GM18951 (cell line): Measurements from ENCODE around the gene CNNM2.
"Not testable (repeated sequence)": the region's sequence is repeated elsewhere in the genome, so short reads cannot be mapped to it uniquely, and the experiment has no call there.

Experiments used
- POLR2A ChIP-seq: IDR thresholded peaks from 4 replicates; pipeline ENCODE4 v1.6.1; 2011; ENCODE audit warnings: mild to moderate bottlenecking; ENCODE audit not compliant: insufficient read length, insufficient read depth; ENCODE audit errors: extremely low read depth
- in situ Hi-C: fragments of 300-500 bp; cut with MboI; formaldehyde crosslinking; loops from one replicate; pipeline ENCODE4 v1.12.0; 2022; ENCODE audit warnings: low sequenced_read_pairs, mixed read lengths, inconsistent platforms; ENCODE audit not compliant: unreplicated experiment

Gene CNNM2

GRCh38 chr10:103111918-103112877 is 194.1 kb downstream of the CNNM2 start:
- TF ChIP-seq POLR2A: no peak
- in situ Hi-C loops: no loop called here

- TF ChIP-seq POLR2A: no peak
- in situ Hi-C loops: no loop called here
Measured at GRCh38 chr10:103114876-103115275, 196.8 kb downstream of the CNNM2 start.

DNA sequence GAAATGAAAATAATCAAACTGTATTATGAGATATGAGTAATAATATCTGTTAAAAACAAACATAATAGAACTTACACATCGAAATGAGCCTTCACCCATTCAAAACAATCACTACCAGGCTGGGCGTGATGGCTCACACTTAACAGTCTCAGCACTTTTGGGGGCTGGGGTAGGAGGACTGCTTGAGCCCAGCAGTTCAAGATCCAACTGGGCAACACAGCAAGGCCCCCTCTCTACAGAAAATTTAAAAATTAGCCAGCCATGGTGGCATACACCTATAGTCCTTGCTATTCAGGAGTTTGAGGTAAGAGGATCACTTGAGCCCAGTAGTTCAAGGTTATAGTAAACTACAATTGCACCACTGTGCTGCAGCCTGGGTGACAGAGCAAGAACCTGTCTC is 199.2 kb downstream of the CNNM2 start:
- no peak for TF ChIP-seq POLR2A
- in situ Hi-C loops: no loop called here

DNA sequence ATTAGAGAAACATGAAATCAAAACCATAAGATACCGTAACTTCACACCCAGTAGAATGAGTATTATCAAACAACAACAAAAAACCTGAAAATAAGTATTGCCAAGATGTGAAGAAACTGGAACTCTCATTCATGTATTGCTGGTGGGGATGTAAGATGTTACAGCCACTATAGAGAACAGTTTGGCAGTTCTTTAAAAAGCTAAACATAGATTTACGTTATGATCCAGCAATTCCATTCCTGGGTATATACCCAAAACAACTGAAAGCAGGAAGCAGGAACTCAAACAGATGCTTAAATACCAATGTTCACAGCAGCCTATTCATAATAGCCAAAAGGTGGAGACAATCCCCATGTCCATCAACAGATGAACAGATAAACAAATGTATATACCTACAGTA is 202.5 kb downstream of the CNNM2 start:
- in situ Hi-C loops: no loop called here
- no peak for TF ChIP-seq POLR2A

- in situ Hi-C loops: no loop called here
- no peak for TF ChIP-seq POLR2A
Measured at GRCh38 chr10:103120977-103121735, 203.1 kb downstream of the CNNM2 start.

DNA sequence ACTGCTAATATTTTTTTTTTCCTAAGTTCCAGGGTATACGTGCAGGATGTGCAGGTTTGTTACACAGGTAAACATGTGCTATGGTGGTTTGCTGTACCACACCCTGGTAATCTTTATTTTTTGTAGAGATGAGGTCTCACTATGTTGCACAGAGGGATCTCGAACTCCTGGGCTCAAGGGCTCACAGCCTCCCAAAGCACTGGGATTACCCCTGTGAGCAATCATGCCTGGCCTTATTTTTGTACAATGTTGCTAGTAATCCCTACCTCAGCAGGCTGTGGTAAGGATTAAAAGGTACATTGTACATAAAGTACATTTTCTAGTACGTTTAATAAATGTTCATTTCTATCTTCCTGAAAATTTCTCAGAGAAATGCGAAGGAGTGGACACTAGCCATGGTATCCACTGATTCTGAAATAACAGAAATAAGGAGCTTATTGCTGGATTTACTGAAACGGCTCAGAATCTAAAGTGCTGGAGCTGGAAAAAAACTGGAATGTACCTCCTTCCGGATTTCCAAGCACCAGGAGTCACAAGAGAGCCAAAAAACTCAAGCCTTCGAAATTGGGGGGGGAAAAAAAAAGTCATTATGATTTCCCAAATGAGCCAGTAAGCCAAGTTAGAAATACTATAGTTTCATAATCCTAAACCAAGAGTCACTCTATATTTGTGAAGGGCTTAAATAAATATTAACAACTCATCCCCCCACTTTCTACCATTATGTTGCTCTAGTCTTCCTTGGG is 205.4 kb downstream of the CNNM2 start:
- TF ChIP-seq POLR2A: no peak
- in situ Hi-C loops: no loop called here

DNA sequence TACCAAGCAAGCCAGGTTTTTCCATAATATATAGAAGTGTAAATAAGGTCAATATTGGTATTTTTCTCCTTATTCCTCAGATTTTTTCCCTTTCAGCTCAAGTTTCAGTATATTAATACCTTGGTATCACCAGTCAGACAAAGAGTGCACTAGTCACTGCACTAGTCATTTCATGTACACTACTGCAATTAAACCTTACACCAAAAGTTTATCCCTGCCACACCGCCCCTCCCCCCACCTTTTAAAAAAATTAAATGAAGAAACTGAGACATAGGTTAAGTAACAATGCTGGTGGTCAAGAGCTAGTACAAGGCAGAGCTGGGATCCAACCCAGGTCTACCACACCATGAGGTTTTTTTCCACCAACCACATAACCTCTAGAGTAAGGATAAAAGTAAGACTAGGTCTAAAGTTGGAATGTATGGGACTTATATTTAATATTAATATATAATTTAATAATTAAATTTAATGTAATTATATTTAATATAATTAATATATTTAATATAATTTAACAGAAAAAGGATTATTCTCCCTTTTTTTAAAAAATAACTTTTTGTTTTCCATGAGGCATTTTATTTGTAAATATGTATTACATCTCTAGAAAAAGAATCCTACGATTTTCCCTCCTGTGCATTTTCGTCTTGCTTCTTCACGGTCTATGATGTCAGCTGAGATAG is 206.5 kb downstream of the CNNM2 start:
- in situ Hi-C loops: no loop called here
- TF ChIP-seq POLR2A: no peak

- TF ChIP-seq POLR2A: no peak
- in situ Hi-C loops: no loop called here
Measured at GRCh38 chr10:103125323-103126267, 207.5 kb downstream of the CNNM2 start.

DNA sequence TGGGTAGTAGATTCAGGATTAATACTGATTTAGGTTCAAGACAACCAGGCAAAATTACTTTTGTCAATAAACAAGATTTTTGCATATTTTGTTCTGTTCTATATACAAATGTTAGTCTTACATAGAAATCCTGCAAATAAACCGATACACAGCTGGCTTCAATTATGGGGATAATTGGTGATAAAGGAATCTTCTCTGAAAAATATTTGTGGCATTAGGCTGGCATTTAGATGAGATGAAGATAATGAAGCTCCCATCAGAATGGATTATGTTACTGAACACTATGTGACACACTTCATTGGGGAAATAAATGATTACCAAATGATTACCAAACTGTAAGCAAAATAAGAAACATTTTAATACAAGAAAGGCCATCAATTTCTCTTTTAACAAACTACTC is 209.1 kb downstream of the CNNM2 start:
- in situ Hi-C loops: no loop called here
- TF ChIP-seq POLR2A: no peak

GRCh38 chr10:103130180-103130579 is 212.1 kb downstream of the CNNM2 start:
- in situ Hi-C loops: not testable (repeated sequence)

GRCh38 chr10:103130910-103131309 is 212.8 kb downstream of the CNNM2 start:
- in situ Hi-C loops: no loop called here
- no peak for TF ChIP-seq POLR2A

DNA sequence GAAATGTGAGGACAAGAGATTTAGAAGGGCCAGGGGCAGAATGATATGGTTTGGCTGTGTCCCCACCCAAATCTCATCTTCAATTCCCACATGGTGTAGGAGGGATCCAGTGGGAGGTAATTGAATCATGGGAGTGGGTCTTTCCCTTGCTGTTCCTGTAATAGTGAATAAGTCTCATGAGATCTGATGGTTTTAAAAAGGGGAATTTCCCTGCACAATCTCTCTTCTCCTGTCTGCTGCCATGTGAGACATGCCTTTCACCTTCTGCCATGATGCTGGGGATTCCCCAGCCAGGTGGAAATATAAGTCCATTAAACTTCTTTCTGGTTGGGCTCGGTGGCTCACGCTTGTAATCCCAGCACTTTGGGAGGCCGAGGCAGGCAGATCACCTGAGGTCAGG is 217.1 kb downstream of the CNNM2 start:
- in situ Hi-C loops: not testable (repeated sequence)
